A673 (cell line): ENCODE data around the gene KRTAP4-1. TPM values are rescaled to one million over a fixed set of nuclear protein-coding genes. Genes with fewer than 3 reads are reported as not detected.

Experiments used
- BruUV-seq: library from RNA; stranded (reverse); fragments of 400-500 nt; replicated peaks from 2 replicates; lab custom pipeline; 2021; lab: Mats Ljungman, UMichigan
- CTCF ChIA-PET: fragments of 300-600 bp; sonication (Branson Sonifier 250); formaldehyde crosslinking; loops from one replicate; lab custom pipeline; 2022; ENCODE audit warnings: antibody characterized with exemption; lab: Charles Lee
- POLR2A ChIA-PET: fragments of 300-600 bp; sonication (Branson Sonifier 250); formaldehyde crosslinking; loops from one replicate; lab custom pipeline; 2022; ENCODE audit warnings: antibody characterized with exemption; ENCODE audit not compliant: low non-redundant PET; lab: Charles Lee
- DNase-seq: peaks from one replicate; pipeline ENCODE4 v3.0.0-alpha.2; 2015; ENCODE audit warnings: low spot score
- H3K27ac ChIP-seq: fragments of 200-600 bp; sonication (generic); 2 replicates; pipeline ENCODE4 v1.5.1; 2016; ENCODE audit warnings: mixed run types, low read depth, mild to moderate bottlenecking, mixed read lengths, antibody characterized with exemption, low read length; ENCODE audit not compliant: poor library complexity, severe bottlenecking
- H3K27me3 ChIP-seq: fragments of 200-600 bp; sonication (generic); replicated peaks from 2 replicates; pipeline ENCODE4 v1.6.1; 2017; ENCODE audit warnings: mixed run types, low read depth, mild to moderate bottlenecking, mixed read lengths, antibody characterized with exemption, low read length; ENCODE audit not compliant: insufficient read depth, poor library complexity
- H3K36me3 ChIP-seq: fragments of 200-600 bp; sonication (generic); 2 replicates; pipeline ENCODE4 v1.6.1; 2016; ENCODE audit warnings: mixed run types, mild to moderate bottlenecking, mixed read lengths, antibody characterized with exemption, low read length; ENCODE audit not compliant: insufficient read depth, poor library complexity, severe bottlenecking
- H3K4me1 ChIP-seq: fragments of 200-600 bp; sonication (generic); 2 replicates; pipeline ENCODE4 v1.6.1; 2017; ENCODE audit warnings: mixed run types, mild to moderate bottlenecking, mixed read lengths, antibody characterized with exemption, low read length; ENCODE audit not compliant: insufficient read depth, poor library complexity, severe bottlenecking
- H3K4me3 ChIP-seq: fragments of 200-600 bp; sonication (generic); 2 replicates; pipeline ENCODE4 v1.5.1; 2016; ENCODE audit warnings: low read depth, mixed run types, mild to moderate bottlenecking, mixed read lengths, low read length; ENCODE audit not compliant: poor library complexity, severe bottlenecking
- H3K9me3 ChIP-seq: fragments of 200-600 bp; sonication (generic); 2 replicates; pipeline ENCODE4 v1.6.1; 2016; ENCODE audit warnings: mixed run types, low read depth, mild to moderate bottlenecking, mixed read lengths, antibody characterized with exemption, low read length; ENCODE audit not compliant: poor library complexity, severe bottlenecking
- CTCF ChIP-seq: fragments of 300-800, 200-600 bp; sonication (generic); conservative IDR thresholded peaks from 2 replicates; pipeline ENCODE4 v1.5.1; 2017; ENCODE audit warnings: low read depth, mild to moderate bottlenecking, antibody characterized with exemption, low read length, moderate library complexity, mixed read lengths
- EZH2 ChIP-seq: fragments of 200-600 bp; sonication (generic); IDR thresholded peaks from 2 replicates; pipeline ENCODE4 v1.6.1; 2017; ENCODE audit warnings: borderline replicate concordance, low read depth, mild to moderate bottlenecking, mixed read lengths, antibody characterized with exemption, low read length; ENCODE audit not compliant: poor library complexity, severe bottlenecking
- intact Hi-C: fragments of 100-400 bp; cut with micrococcal nuclease; formaldehyde crosslinking; loops from one replicate; pipeline ENCODE4 v1.10.0; 2022; ENCODE audit not compliant: unreplicated experiment
- total RNA-seq: library from RNA; stranded (reverse); gene quantifications from 2 replicates; pipeline ENCODE4 v1.2.3, GENCODE V29; 2021

Gene KRTAP4-1
- total RNA-seq, 1 experiment from 2014 or later = not detected

- POLR2A ChIA-PET = no interaction called here
- Histone ChIP-seq H3K27ac (no peak overlapping the region), H3K4me1 (no peaks in the 10 kb centered on the region), H3K36me3 (no peaks in the 10 kb centered on the region), H3K27me3 (no peaks in the 10 kb centered on the region), H3K4me3 (no peak overlapping the region), H3K9me3 (no peaks in the 10 kb centered on the region)
- BruUV-seq = no TSS peak
- intact Hi-C loops = no loop called here
- DNase-seq = no peak
- TF ChIP-seq EZH2 = no peak
- no peak for TF ChIP-seq CTCF
- CTCF ChIA-PET = no interaction called here
These were observed 27.9 kb upstream of the KRTAP4-1 start for GRCh38 chr17:41212524-41213169.

- no TSS peak for BruUV-seq
- no peaks in the 10 kb centered on the region for H3K9me3 ChIP-seq
- ChIA-PET POLR2A (no interaction called here), CTCF (no interaction called here)
- no peak for TF ChIP-seq CTCF
- no peak for TF ChIP-seq EZH2
- H3K27me3 ChIP-seq = no peaks in the 10 kb centered on the region
- no peaks in the 10 kb centered on the region for H3K4me1 ChIP-seq
- no peaks in the 10 kb centered on the region for H3K36me3 ChIP-seq
- intact Hi-C loops = no loop called here
- DNase-seq = no peak
- H3K4me3 ChIP-seq = no peak overlapping the region
- H3K27ac ChIP-seq = no peak overlapping the region
These were observed 27.2 kb upstream of the KRTAP4-1 start for GRCh38 chr17:41211845-41212466.

GRCh38 chr17:41199421-41200078 is 14.8 kb upstream of the KRTAP4-1 start:
- BruUV-seq = no TSS peak
- intact Hi-C loops = no loop called here
- ChIA-PET CTCF (no interaction called here), POLR2A (no interaction called here)
- Histone ChIP-seq H3K9me3 (no peaks in the 10 kb centered on the region), H3K27me3 (no peaks in the 10 kb centered on the region), H3K36me3 (no peaks in the 10 kb centered on the region), H3K4me3 (no peak overlapping the region), H3K4me1 (no peaks in the 10 kb centered on the region), H3K27ac (no peak overlapping the region)
- no peak for TF ChIP-seq CTCF
- TF ChIP-seq EZH2 = no peak
- no peak for DNase-seq
